Activated T-helper 9 cell treated with anti-CD3 and anti-CD28 coated beads, Interleukin-2, amount 50 U/mL, for 16 hours (primary cell): Measurements from ENCODE around the gene FGF18.
A peak's percentile ranks its signal among the peaks of the same experiment; 100 is the strongest.
"Not testable (repeated sequence)": the region's sequence is repeated elsewhere in the genome, so short reads cannot be mapped to it uniquely, and the experiment has no call there.

Source experiments
- DNase-seq: peaks from one replicate; pipeline ENCODE4 v3.0.0-alpha.2; 2020; ENCODE audit warnings: low read depth

FGF18 gene

DNA sequence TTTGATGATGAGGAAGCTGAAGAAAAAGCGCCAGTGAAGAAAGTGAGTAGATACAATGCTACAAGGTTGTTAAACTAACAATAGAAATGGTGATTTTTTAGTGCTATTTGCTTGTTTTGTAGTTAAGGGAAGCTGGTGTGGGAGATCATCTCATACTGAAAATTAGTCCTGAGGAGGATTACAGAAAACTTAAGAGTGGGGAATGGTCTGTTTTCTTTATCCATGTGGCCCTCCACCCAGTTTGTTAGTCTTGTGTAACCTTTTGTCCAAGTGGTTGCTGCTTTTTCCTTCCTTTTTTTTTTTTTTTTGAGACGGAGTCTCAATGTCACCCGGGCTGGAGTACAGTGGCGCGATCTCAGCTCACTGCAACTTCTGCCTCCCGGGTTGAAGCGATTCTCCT, 19.3 kb upstream of the FGF18 start:
- DNase-seq, result no peak

DNA sequence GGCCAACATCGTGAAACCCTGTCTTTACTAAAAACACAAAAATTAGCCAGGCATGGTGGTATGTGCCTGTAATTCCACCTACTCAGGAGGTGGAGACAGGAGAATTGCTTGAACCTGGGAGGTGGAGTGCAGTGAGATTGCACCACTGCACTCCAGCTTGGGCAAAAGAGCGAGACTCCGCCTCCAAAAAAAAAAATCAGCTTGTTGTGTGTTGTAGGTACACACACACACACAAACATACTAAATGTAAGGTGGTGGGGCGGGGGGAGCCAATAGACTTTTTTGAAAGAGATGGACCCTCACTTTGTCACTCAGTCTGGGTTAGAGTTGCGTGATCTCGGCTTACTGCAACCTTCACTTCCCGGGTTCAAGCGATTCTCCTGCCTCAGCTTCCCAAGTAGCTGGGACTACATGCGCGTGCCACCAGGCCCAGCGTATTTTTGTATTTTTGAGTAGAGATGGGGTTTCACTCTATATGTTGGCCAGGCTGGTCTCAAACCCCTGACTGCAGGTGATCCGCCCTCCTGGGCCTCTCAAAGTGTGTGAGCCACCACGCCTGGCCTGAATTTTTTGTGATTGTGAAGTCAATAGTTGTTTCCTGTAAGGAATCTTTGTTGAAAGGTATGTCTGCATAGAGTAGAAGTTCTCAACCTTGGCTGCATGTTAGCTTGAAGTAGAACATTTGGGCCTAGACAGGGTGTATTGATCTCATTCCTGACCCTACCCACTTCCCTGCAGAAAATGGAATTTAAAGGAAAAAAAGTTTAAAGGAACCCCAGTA, 18.1 kb upstream of the FGF18 start:
- DNase-seq, result no peak

DNA sequence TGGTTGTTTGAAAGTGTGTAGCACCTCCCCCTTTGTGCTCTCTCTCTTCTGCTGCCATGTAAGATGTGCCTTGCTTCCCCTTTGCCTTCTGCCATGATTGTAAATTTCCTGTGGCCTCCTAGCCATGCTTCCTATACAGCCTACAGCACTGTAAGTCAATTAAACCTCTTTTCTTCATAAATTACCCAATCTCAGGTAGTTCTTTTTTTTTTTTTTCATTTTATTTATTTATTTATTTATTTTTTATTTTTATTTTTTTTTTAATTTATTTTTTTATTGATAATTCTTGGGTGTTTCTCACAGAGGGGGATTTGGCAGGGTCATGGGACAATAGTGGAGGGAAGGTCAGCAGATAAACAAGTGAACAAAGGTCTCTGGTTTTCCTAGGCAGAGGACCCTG, 16.7 kb upstream of the FGF18 start:
- DNase-seq, result not testable (repeated sequence)

DNA sequence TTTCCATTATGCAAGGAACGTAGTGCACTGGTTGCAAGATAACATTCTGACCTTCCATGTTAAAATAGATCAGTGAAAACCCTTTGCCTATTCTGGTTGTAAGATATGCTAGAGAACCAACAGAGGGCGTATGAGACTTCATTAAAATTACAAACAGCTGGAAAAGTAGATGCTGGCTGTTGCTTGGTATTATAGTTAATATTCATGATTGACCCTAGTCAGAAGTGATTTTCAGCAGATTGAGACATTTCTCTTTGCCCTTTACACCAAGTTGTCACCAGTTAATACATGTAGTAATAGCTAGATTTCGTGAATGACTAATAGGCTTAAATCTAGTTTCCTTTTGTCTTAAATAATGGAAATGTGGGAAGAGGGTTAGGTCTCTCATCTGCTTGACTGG, 13.8 kb upstream of the FGF18 start:
- no peak for DNase-seq

DNA sequence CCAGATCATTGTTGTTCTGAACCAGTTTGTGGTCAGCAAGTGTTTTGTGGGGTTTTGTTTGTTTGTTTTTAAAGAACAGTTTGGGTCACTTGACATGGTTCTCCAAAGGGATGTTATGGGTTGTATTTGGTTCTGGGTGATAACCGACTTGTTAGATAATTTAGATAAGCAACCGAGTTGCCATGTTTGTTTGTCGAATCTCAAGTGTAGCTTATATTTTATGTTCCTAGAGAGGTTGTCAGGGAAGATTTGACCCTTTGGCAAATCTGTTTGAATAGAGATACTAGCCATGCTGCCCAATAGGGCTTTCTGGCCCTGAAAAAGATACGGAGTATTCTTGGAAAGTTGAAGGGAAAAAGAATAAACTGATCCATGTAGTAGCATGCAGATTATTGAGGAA, 12.2 kb upstream of the FGF18 start:
- no peak for DNase-seq

DNA sequence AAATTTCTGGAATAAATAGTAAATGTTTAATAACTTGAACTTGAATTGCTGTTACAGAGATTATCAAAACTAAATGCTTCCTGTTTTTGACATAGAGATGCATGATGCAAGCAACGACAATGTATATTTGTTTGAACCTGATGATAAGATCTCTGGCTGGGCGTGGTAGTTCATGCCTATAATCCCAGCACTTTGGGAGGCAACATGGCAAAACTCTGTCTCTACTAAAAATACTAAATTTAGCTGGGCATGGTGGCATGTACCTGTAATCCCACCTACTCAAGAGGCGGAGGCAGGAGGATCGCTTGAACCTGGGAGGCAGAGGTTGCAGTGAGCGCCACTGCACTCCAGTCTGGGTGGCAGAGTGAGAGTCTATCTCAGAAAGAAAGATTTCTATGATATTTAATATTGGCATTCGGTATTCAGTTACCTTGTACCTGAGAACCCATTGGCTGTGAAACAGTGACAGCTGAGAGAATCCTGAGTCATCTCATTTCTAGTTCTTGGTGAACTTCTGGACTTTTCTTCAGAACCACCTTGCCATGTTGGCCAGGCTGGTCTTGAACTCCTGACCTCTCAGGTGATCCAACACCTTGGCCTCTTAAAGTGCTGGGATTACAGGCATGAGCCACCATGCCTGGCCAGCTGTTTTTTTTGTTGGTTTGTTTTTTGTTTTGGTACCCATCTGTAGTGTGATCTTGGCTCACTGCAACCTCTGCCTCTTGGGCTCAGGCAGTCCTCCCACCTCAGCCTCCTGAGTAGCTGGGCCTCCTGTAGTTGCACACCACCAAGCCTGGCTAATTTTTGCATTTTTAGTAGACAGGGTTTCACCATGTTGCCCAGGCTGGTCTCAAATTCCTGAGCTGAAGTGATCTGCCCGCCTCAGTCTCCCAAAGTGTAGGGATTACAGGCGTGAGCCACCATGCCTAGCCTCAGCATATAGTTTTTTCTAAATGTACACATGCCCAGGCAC, 10.0 kb upstream of the FGF18 start:
- no peak for DNase-seq

DNA sequence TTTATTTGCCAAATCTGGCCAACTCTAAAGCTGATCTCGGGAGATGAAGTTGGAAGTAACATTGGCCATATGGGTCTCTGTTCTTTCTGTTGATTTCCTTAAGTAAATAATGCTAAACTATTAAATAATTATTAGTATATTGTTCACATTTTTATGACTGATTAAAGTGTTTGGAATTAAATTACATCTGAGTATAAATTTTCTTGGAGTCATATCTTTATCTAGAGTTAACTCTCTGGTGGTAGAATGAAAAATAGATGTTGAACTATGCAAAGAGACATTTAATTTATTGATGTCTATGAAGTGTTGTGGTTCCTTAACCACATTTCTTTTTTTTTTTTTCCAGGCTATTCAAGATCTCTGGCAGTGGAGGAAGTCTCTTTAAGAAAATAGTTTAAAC, 9.3 kb upstream of the FGF18 start:
- no peak for DNase-seq

DNA sequence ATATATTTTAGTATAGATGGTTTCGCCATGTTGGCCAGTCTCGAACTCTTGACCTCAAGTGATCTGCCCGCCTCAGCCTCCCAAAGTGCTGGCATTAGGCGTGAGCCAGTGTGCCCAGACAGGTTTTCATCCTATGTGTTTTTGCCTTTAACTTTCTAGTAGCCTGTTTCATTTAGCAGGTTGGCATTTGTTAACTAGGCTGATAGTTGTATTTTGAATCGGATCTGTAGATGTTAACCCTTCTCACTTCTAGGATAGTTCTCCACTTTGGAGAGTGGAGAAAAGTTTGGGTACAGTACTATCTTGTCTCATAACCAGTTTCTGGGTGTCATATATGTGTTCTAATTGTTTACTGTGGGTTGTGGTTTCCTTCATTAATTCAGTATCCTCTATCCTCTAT, 7.3 kb upstream of the FGF18 start:
- DNase-seq, result no peak

DNA sequence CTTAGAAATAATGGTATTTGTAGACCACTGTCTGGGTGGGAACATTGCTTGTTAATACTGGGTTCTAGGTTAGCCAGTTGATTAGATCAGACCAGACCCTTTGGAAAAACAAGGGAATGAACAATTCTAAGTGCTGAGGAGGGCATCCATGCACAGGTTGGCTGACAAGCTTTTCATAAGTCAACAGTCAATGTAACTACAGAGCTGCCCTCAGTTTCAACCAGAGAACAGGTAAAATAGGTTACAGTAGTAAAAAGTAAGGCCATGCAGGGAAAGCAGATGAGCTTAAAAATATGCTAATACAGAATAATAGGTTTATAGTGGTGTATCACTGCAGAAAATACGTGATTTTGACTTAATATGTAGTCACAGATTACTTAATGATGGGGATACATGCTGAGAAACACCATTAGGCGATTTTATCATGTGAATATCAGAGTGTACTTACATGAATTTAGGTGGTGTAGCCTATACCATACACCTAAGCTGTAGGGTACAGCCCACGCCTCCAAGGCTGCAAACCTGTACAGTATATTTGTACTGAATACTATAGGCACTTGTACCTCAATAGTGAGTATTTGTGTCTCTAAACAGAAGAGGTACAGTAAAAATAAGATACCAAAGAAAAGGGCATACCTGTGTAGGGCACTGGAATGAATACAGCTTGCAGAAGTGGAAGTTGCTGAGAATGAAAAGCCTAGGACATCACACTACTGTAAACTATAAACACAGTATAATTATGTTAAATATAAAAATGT, 6.1 kb upstream of the FGF18 start:
- DNase-seq, result no peak

DNA sequence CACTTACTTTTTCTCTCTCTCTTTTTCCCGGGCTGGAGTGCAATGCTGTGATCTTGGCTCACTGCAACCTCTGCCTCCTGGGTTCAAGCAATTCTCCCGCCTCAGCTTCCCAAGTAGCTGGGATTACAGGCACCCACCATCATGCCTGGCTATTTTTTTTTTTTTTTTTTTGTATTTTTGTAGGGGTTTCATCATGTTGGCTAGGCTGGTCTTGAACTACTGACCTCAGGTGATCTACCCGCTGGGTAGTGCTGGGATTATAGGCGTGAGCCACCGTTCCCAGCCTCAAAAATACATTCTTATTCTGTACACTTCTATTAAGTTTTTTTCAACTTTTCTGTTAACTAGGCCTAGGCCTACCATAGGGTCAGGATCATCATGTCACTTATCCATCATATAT, 5.5 kb upstream of the FGF18 start:
- not testable (repeated sequence) for DNase-seq

DNA sequence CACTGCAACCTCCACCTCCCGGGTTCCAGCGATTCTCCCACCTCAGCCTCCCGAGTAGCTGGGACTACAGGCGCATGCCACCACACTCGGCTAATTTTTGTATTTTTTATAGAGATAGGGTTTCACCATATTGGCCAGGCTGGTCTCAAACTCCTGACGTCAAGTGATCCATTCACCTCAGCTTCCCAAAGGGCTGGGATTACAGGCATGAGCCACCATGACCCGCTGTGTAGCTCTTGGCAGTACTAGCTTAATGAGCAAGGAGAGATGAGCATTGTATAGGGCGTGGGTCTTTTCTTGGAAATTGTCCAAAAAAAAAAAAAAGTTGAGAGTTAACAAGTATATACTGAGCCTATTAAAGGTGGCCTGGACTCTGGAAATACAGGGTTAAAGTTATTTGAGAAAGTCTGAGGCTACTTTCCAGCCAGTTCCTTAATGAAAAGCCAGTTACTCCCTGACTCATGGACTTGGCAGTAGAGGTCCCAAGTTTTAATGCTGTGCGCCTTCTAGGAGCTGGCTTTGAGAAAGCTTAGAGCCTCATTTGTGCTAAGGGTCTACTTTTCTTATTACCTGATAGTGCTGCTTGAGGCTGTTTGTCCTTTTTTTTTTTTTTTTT, 4.2 kb upstream of the FGF18 start:
- DNase-seq, result no peak

DNA sequence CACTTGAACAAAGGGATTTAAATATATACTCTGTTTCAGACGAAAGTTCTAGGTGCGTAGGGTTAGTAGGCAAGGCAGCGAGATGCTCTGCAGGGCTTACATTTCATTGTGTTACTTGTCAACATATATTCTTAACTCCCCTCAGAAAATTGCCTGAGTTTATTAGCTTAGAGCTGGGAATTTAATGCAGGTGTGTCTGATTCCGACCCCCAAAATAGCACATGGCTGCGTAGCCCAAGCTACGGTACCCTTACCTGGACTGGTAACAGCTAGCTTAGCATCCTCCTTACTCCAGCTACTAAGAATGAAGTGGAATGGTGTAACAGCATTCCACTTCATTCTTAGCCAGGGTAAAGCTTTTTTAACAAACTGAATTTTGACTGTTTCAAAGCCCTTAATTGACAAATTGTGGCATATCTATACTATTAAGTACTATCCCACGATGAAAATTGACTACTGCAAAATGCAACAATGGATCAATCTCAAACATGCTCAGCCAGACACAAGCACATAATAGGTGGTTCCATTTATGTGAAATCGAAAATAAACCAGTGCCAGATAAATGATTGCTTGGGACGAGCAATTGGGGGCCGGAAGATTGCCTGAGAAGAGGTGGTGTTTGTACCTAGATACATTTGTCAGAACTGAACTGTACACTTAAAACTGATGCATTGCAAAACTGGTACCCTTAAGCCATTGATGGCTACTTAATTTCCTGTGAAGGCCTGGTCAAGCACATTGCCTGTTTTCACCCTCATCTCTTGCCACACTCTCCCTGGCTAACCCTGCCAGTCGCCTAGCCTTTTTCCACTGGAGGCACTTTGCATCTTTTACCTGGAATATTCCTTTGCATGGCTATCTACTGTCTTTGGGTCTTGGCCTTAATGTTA, 3.0 kb upstream of the FGF18 start:
- no peak for DNase-seq

DNA sequence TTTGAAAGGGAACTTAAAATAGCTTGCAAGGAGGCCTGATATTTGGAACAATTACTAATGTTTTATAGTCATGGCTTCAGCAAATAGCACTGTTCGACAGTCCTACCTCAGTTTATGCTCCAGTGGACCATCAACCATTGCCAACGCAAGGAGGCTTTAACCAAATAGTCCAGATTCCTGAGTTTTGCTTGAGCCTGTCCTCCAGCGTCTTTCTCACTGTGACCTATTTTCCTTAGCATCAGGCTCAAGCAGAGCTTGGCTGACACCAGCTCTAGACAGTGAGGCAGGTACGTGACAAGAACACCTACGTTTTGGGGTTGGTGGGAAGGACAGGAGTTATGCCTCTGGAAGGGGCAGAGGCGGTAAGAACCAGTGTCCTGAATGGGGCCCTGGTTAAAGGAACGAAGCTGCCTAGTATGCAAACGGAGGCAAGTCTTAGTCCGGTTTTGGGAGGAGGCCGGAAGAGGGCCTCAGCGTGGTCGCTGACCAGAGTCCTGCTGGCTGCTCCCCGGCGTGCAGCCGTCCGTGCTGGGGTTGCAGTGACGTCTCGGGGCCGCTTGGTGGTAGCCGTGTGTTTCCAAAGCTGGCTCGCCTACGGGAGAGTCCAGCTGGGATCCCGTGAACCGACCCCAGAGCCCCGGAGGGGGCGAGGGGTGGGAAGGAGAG, 998 bp upstream of the FGF18 start:
- DNase-seq, result peak; percentile 34

DNA sequence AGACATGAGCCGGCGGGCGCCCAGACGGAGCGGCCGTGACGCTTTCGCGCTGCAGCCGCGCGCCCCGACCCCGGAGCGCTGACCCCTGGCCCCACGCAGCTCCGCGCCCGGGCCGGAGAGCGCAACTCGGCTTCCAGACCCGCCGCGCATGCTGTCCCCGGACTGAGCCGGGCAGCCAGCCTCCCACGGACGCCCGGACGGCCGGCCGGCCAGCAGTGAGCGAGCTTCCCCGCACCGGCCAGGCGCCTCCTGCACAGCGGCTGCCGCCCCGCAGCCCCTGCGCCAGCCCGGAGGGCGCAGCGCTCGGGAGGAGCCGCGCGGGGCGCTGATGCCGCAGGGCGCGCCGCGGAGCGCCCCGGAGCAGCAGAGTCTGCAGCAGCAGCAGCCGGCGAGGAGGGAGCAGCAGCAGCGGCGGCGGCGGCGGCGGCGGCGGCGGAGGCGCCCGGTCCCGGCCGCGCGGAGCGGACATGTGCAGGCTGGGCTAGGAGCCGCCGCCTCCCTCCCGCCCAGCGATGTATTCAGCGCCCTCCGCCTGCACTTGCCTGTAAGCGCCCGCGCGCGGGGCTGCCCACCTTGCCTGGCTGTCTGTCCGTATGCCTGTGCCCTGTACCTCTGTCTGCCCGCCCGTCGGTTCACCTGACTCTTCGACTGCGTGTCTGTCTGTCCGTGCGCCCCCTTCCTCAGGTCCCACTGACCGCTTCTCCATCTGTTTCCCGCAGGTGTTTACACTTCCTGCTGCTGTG, 412 bp downstream of the FGF18 start:
- no peak for DNase-seq

DNA sequence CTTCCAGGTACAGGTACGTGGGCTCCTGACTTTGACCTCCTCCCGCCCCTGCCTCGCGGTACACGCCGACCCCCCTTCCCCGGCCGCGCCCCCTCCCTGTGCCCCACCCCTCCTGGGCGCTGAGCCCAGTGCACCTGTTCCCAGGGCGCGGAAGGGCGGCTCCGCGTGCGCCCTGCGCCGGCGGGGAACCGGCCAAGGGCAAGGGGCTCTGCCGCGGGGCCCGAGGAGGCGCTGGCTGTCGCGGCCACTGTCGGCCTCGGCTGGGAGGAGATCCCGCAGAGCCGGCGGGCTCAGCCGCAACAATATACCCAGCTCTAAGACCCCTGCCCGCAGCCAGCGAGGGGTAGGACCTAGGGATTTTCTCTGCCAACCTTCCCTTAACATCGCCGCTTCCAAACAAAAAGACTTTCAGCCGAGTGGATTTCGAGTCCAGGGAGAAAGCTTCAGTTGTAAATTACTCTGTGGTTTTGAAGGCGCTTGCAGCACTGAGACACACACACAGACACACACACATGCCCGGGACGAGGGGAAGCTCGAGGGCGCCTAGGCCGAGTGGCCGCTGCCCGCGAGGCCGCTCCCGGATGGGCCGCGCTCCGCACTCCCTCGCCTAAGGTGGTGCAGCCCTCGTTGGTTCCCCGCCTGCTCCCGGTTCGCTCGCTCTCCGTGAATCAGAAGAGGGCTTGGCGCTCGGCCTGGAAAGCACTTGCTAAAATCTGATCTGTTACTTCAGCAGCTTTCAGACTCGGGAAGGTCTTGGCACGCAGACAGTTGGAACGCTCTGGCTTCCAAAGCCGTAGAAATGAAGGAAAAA, 1.2 kb downstream of the FGF18 start:
- DNase-seq, result no peak

DNA sequence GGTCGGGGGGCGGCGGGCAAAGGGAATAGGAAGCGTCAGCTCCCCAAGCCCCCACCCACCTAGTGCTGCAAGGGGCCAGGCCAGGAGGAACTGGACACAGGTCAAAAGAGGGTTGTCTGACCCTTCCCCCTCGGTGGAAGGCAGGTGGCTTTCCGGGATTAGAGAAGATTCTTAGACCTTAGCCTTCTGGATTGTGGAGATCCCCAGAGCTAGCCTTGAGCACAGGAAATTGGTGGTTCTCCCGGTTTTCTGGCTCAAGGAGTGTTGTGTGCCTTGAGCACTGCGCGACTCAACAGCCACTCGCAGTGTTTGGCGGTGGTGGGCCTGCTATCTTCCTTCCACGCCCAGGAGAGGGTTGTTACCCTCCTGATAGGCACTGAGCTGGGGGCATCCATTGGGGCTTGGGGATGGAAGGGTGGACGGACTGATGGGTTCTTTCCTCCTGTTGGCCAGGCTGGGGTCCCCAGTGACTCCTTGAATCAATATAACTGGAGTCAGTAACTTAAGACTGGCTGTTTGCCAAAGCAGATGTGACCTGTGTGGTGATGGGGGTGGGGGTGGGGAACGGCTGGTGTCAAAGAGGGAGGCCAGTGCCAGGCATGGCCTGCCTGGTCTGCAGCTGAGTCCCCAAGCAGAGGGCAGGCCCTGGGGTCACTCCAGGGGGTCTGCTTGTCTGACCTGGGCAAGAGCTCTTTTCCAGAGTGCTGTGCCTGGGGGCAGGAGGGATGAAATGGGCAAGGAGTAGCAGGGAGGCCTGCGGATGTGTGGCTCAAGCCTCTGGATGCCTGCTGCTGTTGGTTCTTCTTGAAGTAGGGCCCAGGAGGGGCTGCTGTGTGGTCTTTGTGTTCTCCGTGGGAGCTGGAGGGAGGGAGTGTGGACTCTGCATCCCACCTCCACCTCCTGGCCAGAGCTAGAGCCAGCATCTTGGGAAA, 2.1 kb downstream of the FGF18 start:
- no peak for DNase-seq

DNA sequence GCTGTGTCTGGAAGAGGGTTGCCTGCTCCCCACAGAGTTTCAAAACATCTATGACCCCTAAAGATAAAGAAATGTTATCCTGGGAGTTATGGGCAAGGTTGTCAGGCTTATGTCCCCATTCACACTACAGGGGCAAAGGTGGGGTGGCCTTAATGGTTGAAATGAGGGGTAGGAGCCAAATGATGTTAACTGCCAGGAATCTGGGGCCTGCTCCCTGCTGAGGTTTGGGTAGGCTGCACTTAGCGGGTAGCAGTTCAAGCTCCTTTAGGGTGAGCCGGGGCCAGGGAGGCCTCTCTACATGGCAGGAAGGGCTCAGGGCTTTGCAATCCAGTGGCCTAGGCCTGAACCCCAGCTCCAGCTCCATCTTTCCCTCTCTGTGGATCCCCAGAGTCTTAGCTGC, 3.0 kb downstream of the FGF18 start:
- no peak for DNase-seq
